Stimulated activated CD8-positive, alpha-beta memory T cell treated with anti-CD3 and anti-CD28 coated beads, Interleukin-7, amount 100 ng/mL, for 4 hours (primary cell): Measurements from ENCODE around the gene KCNA4.
"Not testable (repeated sequence)": the region's sequence is repeated elsewhere in the genome, so short reads cannot be mapped to it uniquely, and the experiment has no call there.

Experiments used
- DNase-seq, 2 donors: peaks; one replicate each; pipeline ENCODE4 v3.0.0-alpha.2; 2020; ENCODE audit warnings: low read depth in 2 of 2

KCNA4 gene

GRCh38 chr11:30016588-30017363 is at the start of gene KCNA4:
Gene KCNA4, minus strand, starts transcription at chr11:30017030. Its CDS starts 4,352 bp downstream, at chr11:30012678.
- no peak for DNase-seq

GRCh38 chr11:30062103-30062502 is 45.3 kb upstream of the KCNA4 start:
- no peak for DNase-seq

- no peak for DNase-seq
Observed at GRCh38 chr11:30059172-30059815, 42.5 kb upstream of the KCNA4 start.

GRCh38 chr11:30049214-30049613 is 32.4 kb upstream of the KCNA4 start:
- no peak for DNase-seq

- no peak for DNase-seq
Observed at GRCh38 chr11:30046578-30046945, 29.7 kb upstream of the KCNA4 start.

GRCh38 chr11:30045921-30046577 is 29.2 kb upstream of the KCNA4 start:
- DNase-seq = no peak

GRCh38 chr11:30045144-30045543 is 28.3 kb upstream of the KCNA4 start:
- DNase-seq = no peak

GRCh38 chr11:30041171-30041570 is 24.3 kb upstream of the KCNA4 start:
- DNase-seq = no peak

- DNase-seq = not testable (repeated sequence)
Observed at GRCh38 chr11:30034746-30035145, 17.9 kb upstream of the KCNA4 start.

GRCh38 chr11:30034166-30034565 is 17.3 kb upstream of the KCNA4 start:
- DNase-seq = not testable (repeated sequence)

GRCh38 chr11:30025396-30026139 is 8.7 kb upstream of the KCNA4 start:
- no peak for DNase-seq

GRCh38 chr11:30023074-30023473 is 6.2 kb upstream of the KCNA4 start:
- DNase-seq = no peak

- DNase-seq = no peak
Observed at GRCh38 chr11:30019481-30019880, 2.7 kb upstream of the KCNA4 start.

GRCh38 chr11:30018495-30018894 is 1.7 kb upstream of the KCNA4 start:
- no peak for DNase-seq

GRCh38 chr11:30017445-30017895 is 640 bp upstream of the KCNA4 start:
- DNase-seq = no peak

- no peak for DNase-seq
Observed at GRCh38 chr11:30015725-30016412, 961 bp downstream of the KCNA4 start.

GRCh38 chr11:30012346-30012745 is 4.5 kb downstream of the KCNA4 start:
- no peak for DNase-seq

- no peak for DNase-seq
Observed at GRCh38 chr11:30009060-30009459, 7.8 kb downstream of the KCNA4 start.

GRCh38 chr11:30006876-30007275 is 10.0 kb downstream of the KCNA4 start:
- DNase-seq = no peak

- DNase-seq = no peak
Observed at GRCh38 chr11:30002157-30002785, 14.6 kb downstream of the KCNA4 start.
